H1 (cell line): ENCODE data around the gene SPACA4. TPM values are rescaled to one million over a fixed set of nuclear protein-coding genes. Genes with fewer than 3 reads are reported as not detected.

Source experiments
- CTCF ChIA-PET: fragments of 300-600 bp; sonication (Branson Sonifier 250); formaldehyde crosslinking; loops from one replicate; lab custom pipeline; 2021; ENCODE audit not compliant: partially characterized antibody; lab: Charles Lee
- POLR2A ChIA-PET: fragments of 300-600 bp; sonication (Branson Sonifier 250); formaldehyde crosslinking; loops from one replicate; lab custom pipeline; 2021; ENCODE audit warnings: inconsistent platforms; ENCODE audit not compliant: partially characterized antibody; lab: Charles Lee
- DNase-seq, 2 experiments: peaks; one replicate each; pipeline versions ENCODE4 v3.0.0 to v3.0.0-alpha.2; 2010 to 2022; ENCODE audit warnings: low spot score in 2 of 2, low read depth in 1 of 2, mixed read lengths in 1 of 2
- FAIRE-seq: peaks from 2 replicates; lab custom pipeline; 2011; peaks lifted over from hg19 to GRCh38; lab: Jason Lieb, UNC
- H2AFZ ChIP-seq: 2 replicates; pipeline ENCODE4 v1.8.1; 2012; ENCODE audit warnings: low read length, inconsistent platforms
- H2AK5ac ChIP-seq: 2 replicates; pipeline ENCODE4 v1.6.1; 2013; ENCODE audit warnings: low read depth, low read length
- H2BK120ac ChIP-seq: replicated peaks from 2 replicates; pipeline ENCODE3; 2013; ENCODE audit warnings: low read depth, low read length, inconsistent platforms
- H2BK12ac ChIP-seq: 2 replicates; pipeline ENCODE4 v1.6.1; 2013; ENCODE audit warnings: low read depth, low read length
- H2BK15ac ChIP-seq: 2 replicates; pipeline ENCODE4 v1.6.1; 2013; ENCODE audit warnings: low read length
- H2BK20ac ChIP-seq: 2 replicates; pipeline ENCODE4 v1.6.1; 2013; ENCODE audit warnings: low read length
- H2BK5ac ChIP-seq: 2 replicates; pipeline ENCODE4 v1.6.1; 2013; ENCODE audit warnings: low read depth, low read length
- H3K14ac ChIP-seq: 2 replicates; pipeline ENCODE4 v1.6.1; 2013; ENCODE audit warnings: inconsistent platforms; ENCODE audit not compliant: insufficient read length
- H3K18ac ChIP-seq: 2 replicates; pipeline ENCODE4 v1.6.1; 2013; ENCODE audit warnings: low read length; ENCODE audit errors: extremely low read depth
- H3K23ac ChIP-seq: 2 replicates; pipeline ENCODE4 v1.6.1; 2013; ENCODE audit warnings: inconsistent platforms; ENCODE audit not compliant: insufficient read length
- H3K23me2 ChIP-seq: 2 replicates; pipeline ENCODE4 v1.6.1; 2013; ENCODE audit warnings: low read depth, low read length
- H3K27ac ChIP-seq: 2 replicates; pipeline ENCODE4 v1.6.1; 2011; ENCODE audit warnings: low read depth, low read length, inconsistent platforms
- H3K27me3 ChIP-seq, 4 experiments: replicated peaks in 1 of 4; 1 replicate in 1 of 4; 2 replicates in 3 of 4; pipeline versions ENCODE4 v1.6.1 to v1.8.1; 2011 to 2013; ENCODE audit warnings: low read length in 3 of 4, mild to moderate bottlenecking in 3 of 4, inconsistent platforms in 2 of 4, mixed read lengths in 2 of 4, moderate library complexity in 1 of 4; ENCODE audit not compliant: control insufficient read depth in 3 of 4, insufficient read depth in 3 of 4; ENCODE audit errors: extremely low read depth in 1 of 4
- H3K36me3 ChIP-seq, 4 experiments: 2 replicates each; pipeline versions ENCODE4 v1.6.1 to v1.8.1; 2011 to 2013; ENCODE audit warnings: mild to moderate bottlenecking in 4 of 4, low read length in 3 of 4, moderate library complexity in 2 of 4, control low read depth in 1 of 4, inconsistent platforms in 1 of 4; ENCODE audit not compliant: insufficient read depth in 4 of 4, control insufficient read depth in 2 of 4
- H3K4ac ChIP-seq: replicated peaks from 2 replicates; pipeline ENCODE3; 2013; ENCODE audit warnings: low read length, low read depth, mixed read lengths, inconsistent platforms; ENCODE audit not compliant: insufficient read length
- H3K4me1 ChIP-seq, 4 experiments: replicated peaks in 1 of 4; 1 replicate in 1 of 4; 2 replicates in 3 of 4; pipeline versions ENCODE4 v1.6.1 to v1.8.1; 2011 to 2013; ENCODE audit warnings: low read length in 3 of 4, inconsistent platforms in 2 of 4, mixed read lengths in 1 of 4; ENCODE audit not compliant: insufficient read depth in 4 of 4, control insufficient read depth in 3 of 4
- H3K4me2 ChIP-seq, 2 experiments: 2 replicates each; pipeline versions ENCODE4 v1.6.1 to v1.8.1; 2011 to 2013; ENCODE audit warnings: low read depth in 2 of 2, low read length in 2 of 2, control low read depth in 1 of 2, inconsistent platforms in 1 of 2, mild to moderate bottlenecking in 1 of 2; ENCODE audit not compliant: insufficient read depth in 1 of 2
- H3K4me3 ChIP-seq, 4 experiments: fragments of 200-600, 300-600 bp in 1 of 4; sonication (generic), shearing (Covaris generic), sonication (Bioruptor Twin) in 1 of 4; 2 replicates each; pipeline versions ENCODE4 v1.5.1 to v1.8.1; 2011 to 2016; ENCODE audit warnings: low read length in 4 of 4, low read depth in 3 of 4, control low read depth in 2 of 4, inconsistent platforms in 2 of 4, mild to moderate bottlenecking in 2 of 4, mixed read lengths in 1 of 4, moderate library complexity in 1 of 4; ENCODE audit not compliant: insufficient read depth in 2 of 4; ENCODE audit errors: extremely low read depth in 1 of 4
- H3K56ac ChIP-seq: replicated peaks from 2 replicates; pipeline ENCODE3; 2013; ENCODE audit warnings: low read depth, mild to moderate bottlenecking, mixed read lengths, low read length, inconsistent platforms; ENCODE audit not compliant: insufficient read length
- H3K79me1 ChIP-seq: 2 replicates; pipeline ENCODE4 v1.6.1; 2013; ENCODE audit warnings: low read depth, low read length, control low read depth
- H3K79me2 ChIP-seq, 2 experiments: 2 replicates each; pipeline versions ENCODE4 v1.6.1 to v1.8.1; 2012 to 2013; ENCODE audit warnings: low read length in 2 of 2, mild to moderate bottlenecking in 2 of 2, inconsistent platforms in 1 of 2; ENCODE audit not compliant: insufficient read depth in 2 of 2, control insufficient read depth in 1 of 2
- H3K9ac ChIP-seq, 4 experiments: replicated peaks in 1 of 4; 1 replicate in 1 of 4; 2 replicates in 3 of 4; pipeline versions ENCODE4 v1.6.1 to v1.8.1; 2011 to 2013; ENCODE audit warnings: low read depth in 3 of 4, low read length in 3 of 4, control low read depth in 2 of 4, mild to moderate bottlenecking in 2 of 4, moderate library complexity in 2 of 4, inconsistent platforms in 1 of 4; ENCODE audit errors: extremely low read depth in 1 of 4
- H3K9me3 ChIP-seq, 2 experiments: 2 replicates each; pipeline versions ENCODE4 v1.6.1 to v1.8.1; 2012 to 2013; ENCODE audit warnings: mild to moderate bottlenecking in 2 of 2, moderate library complexity in 2 of 2, control low read depth in 1 of 2, inconsistent platforms in 1 of 2, low read depth in 1 of 2, low read length in 1 of 2, mixed read lengths in 1 of 2; ENCODE audit not compliant: insufficient read depth in 2 of 2
- H4K20me1 ChIP-seq, 2 experiments: replicated peaks in 1 of 2; 2 replicates each; pipeline versions ENCODE3 to v1.8.1; 2011 to 2013; ENCODE audit warnings: inconsistent platforms in 2 of 2, low read length in 2 of 2, mild to moderate bottlenecking in 1 of 2; ENCODE audit not compliant: insufficient read depth in 2 of 2, control insufficient read depth in 1 of 2
- H4K5ac ChIP-seq: 2 replicates; pipeline ENCODE4 v1.6.1; 2013; ENCODE audit warnings: low read length, low read depth, mixed read lengths, inconsistent platforms; ENCODE audit not compliant: insufficient read length
- H4K8ac ChIP-seq: 2 replicates; pipeline ENCODE4 v1.8.0; 2013; ENCODE audit warnings: mild to moderate bottlenecking, moderate library complexity, low read length, inconsistent platforms; ENCODE audit not compliant: insufficient read depth; ENCODE audit errors: extremely low read depth
- H4K91ac ChIP-seq: replicated peaks from 2 replicates; pipeline ENCODE3; 2013; ENCODE audit warnings: low read length, mixed read lengths, inconsistent platforms; ENCODE audit not compliant: insufficient read length
- BRCA1 ChIP-seq: IDR thresholded peaks from 2 replicates; pipeline ENCODE4 v1.6.1; 2012; ENCODE audit warnings: low read depth, low read length, improper control_type of control experiment
- CHD1 ChIP-seq: IDR thresholded peaks from 2 replicates; pipeline ENCODE4 v1.6.1; 2012; ENCODE audit warnings: low read depth, low read length, improper control_type of control experiment
- KDM1A ChIP-seq: fragments of 200-600, 300-600 bp; sonication (generic); IDR thresholded peaks from 2 replicates; pipeline ENCODE4 v1.7.1; 2016; ENCODE audit warnings: mild to moderate bottlenecking, low read length, borderline replicate concordance
- KDM4A ChIP-seq: IDR thresholded peaks from one replicate; pipeline ENCODE4 v1.7.1; 2012; ENCODE audit warnings: low read depth, mild to moderate bottlenecking, moderate library complexity, low read length, inconsistent platforms; ENCODE audit not compliant: severe bottlenecking
- RFX5 ChIP-seq: IDR thresholded peaks from 2 replicates; pipeline ENCODE4 v1.6.1; 2011; ENCODE audit warnings: low read depth, low read length, improper control_type of control experiment, borderline replicate concordance
- SP1 ChIP-seq: IDR thresholded peaks from 2 replicates; pipeline ENCODE4 v1.6.1; 2011; ENCODE audit warnings: low read depth, low read length
- SP2 ChIP-seq: IDR thresholded peaks from 2 replicates; pipeline ENCODE4 v1.6.1; 2012; ENCODE audit warnings: mild to moderate bottlenecking, low read length, inconsistent platforms
- SP4 ChIP-seq: IDR thresholded peaks from 2 replicates; pipeline ENCODE4 v1.6.1; 2012; ENCODE audit warnings: low read length, inconsistent platforms
- WGBS, 2 experiments: shearing (Covaris generic) in 1 of 2; methylation state at CpG; one replicate each; pipeline versions ENCODE4 v1.1.6 to v1.1.7; 2013 to 2015; ENCODE audit warnings: low lambda C conversion rate in 2 of 2, mixed read lengths in 2 of 2, inconsistent platforms in 1 of 2, low coverage in 1 of 2, missing lambda C conversion rate in 1 of 2; ENCODE audit not compliant: insufficient replicate concordance in 2 of 2, insufficient coverage in 1 of 2, insufficient read length in 1 of 2; ENCODE audit errors: extremely low coverage in 1 of 2, missing lambda C conversion rate in 1 of 2; 5-methylcytosine and 5-hydroxymethylcytosine counted together
- long read RNA-seq, 2 experiments: library from RNA in 1 of 2; library from capped mRNA in 1 of 2; stranded (forward); transcript quantifications; one replicate each; pipeline ENCODE4 v2.0.0, GENCODE V29; 2021; ENCODE audit warnings: inconsistent platforms in 1 of 2
- polyA minus RNA-seq, 3 experiments: library from RNA; depleted of rRNA, polyadenylated mRNA; stranded (reverse); fragments of >200 nt; gene quantifications; 1 replicate in 2 of 3; 2 replicates in 1 of 3; pipeline ENCODE4 v1.2.3, GENCODE V29; 2011
- polyA plus RNA-seq, 7 experiments: library from polyadenylated mRNA; depleted of rRNA in 3 of 7; stranded (reverse) in 5 of 7; unstranded in 2 of 7; fragments of >200 nt in 5 of 7; fragments of 200-250 nt in 2 of 7; gene quantifications; 1 replicate in 5 of 7; 2 replicates in 1 of 7; 4 replicates in 1 of 7; pipeline versions ENCODE4 v1.2.1 to v1.2.3, GENCODE V29; 2011 to 2013; ENCODE audit warnings: missing spikeins in 2 of 7, mixed read lengths in 2 of 7
- total RNA-seq: library from RNA; stranded (reverse); fragmentation: NEBNext Ultra II Directional; extraction: Animal tissue kit (Norgen Biotek cat#: 25700); gene quantifications from 2 replicates; pipeline ENCODE4 v1.2.1, GENCODE V29; 2021

SPACA4 gene, protein sequence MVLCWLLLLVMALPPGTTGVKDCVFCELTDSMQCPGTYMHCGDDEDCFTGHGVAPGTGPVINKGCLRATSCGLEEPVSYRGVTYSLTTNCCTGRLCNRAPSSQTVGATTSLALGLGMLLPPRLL
- total RNA-seq (not detected in 2 replicates), polyA plus RNA-seq (2011; rRNA removed) (not detected in 2 replicates), polyA minus RNA-seq (2011; rRNA and poly(A)+ RNA removed) (not detected in 2 replicates)
- polyA plus RNA-seq (2011; cell fraction: cytosol; rRNA removed), result not detected
- polyA plus RNA-seq (2011; cell fraction: nucleus; rRNA removed), result not detected
- 0.27 to 1.1 TPM (median 0.53 TPM) in 4 replicates for polyA plus RNA-seq (2012, experiment 1 of 2)
- polyA plus RNA-seq (2012, experiment 2 of 2), result 1.5 TPM
- not detected for polyA plus RNA-seq (2013, experiment 1 of 2)
- polyA plus RNA-seq (2013, experiment 2 of 2), result not detected
- polyA minus RNA-seq (2011; cell fraction: cytosol; rRNA and poly(A)+ RNA removed), result not detected
- polyA minus RNA-seq (2011; cell fraction: nucleus; rRNA and poly(A)+ RNA removed), result not detected
- long read RNA-seq, experiment 1, result 0 reads
- long read RNA-seq, experiment 2, result 0 reads

- Histone ChIP-seq H3K4me2 (no peak within 1 kb of the TSS), H2AK5ac (no peak within 1 kb of the TSS), H3K14ac (no peak within 1 kb of the TSS), H3K27ac (no peak within 1 kb of the TSS), H2BK12ac (no peak within 1 kb of the TSS), H4K8ac (no peak within 1 kb of the TSS), H4K91ac (no peak within 1 kb of the TSS), H3K23ac (no peak within 1 kb of the TSS), H3K23me2 (no peaks in the 10 kb centered on the region), H3K27me3 (no peaks in the 10 kb centered on the region), H2BK15ac (no peak within 1 kb of the TSS), H3K9me3 (no peaks in the 10 kb centered on the region), H3K56ac (no peak within 1 kb of the TSS), H4K20me1 (peaks cover 0 to 2% of the 10 kb centered on the region in 2 experiments), H3K4me1 (peaks cover 0 to 2% (median 0%) of the 10 kb centered on the region in 4 experiments; a peak in 1 of 7 replicates), H2BK120ac (no peak within 1 kb of the TSS), H3K79me1 (no peaks in the 10 kb centered on the region), H3K18ac (no peak within 1 kb of the TSS), H3K9ac (no peak within 1 kb of the TSS), H4K5ac (no peak within 1 kb of the TSS), H2BK20ac (no peak within 1 kb of the TSS), H3K36me3 (no peaks in the 10 kb centered on the region), H2BK5ac (no peak within 1 kb of the TSS; the same call in 1 of the 2 replicates), H3K79me2 (no peaks in the 10 kb centered on the region), H3K4ac (no peak within 1 kb of the TSS), H2AFZ (no peak within 1 kb of the TSS), H3K4me3 (no peak within 1 kb of the TSS)
- CTCF ChIA-PET, result interaction anchor here (1.5 to 7.0 kb wide), 4 partner anchors 9 to 98 kb away, joined by 3 to 143 read pairs (median 5); partner anchors contain the start of gene FAM83E
- WGBS, 2 experiments, result 92% methylated on average over 39 of the region's 39 CpGs; no CpG with 5 or more reads in 1 of the 2 experiments
- POLR2A ChIA-PET, result interaction anchor here (0.8 to 27.0 kb wide), 5 partner anchors 12 to 107 kb away, joined by 3 to 788 read pairs (median 4); partner anchors contain the start of genes DBP, FAM83E, RPL18 and SPHK2
- DNase-seq, result no peak
- FAIRE-seq, result no peak
- TF ChIP-seq BRCA1 (no peak), SP1 (no peak), KDM1A (no peak), KDM4A (no peak), CHD1 (no peak), SP4 (no peak), RFX5 (no peak), SP2 (no peak)
Measured at GRCh38 chr19:48606463-48607358, at the start of gene SPACA4. SPACA4 (plus strand) TSS chr19:48606742; CDS start chr19:48606979, 237 bp downstream.
